COLO829 (cell line): ENCODE measurements around the gene CIBAR2.

Experiments
- DNase-seq: peaks from one replicate; pipeline ENCODE4 v3.0.0; 2012; ENCODE audit warnings: low spot score

CIBAR2 gene

GRCh38 chr16:85112364-85112763 is at the start of gene CIBAR2:
Gene CIBAR2 (minus strand): TSS chr16:85112472. CDS start chr16:85112352, 120 bp downstream.
- no peak for DNase-seq

GRCh38 chr16:85159179-85159980 is 47.1 kb upstream of the CIBAR2 start:
- no peak for DNase-seq

GRCh38 chr16:85158743-85159178 is 46.5 kb upstream of the CIBAR2 start:
- no peak for DNase-seq

GRCh38 chr16:85157813-85158742 is 45.8 kb upstream of the CIBAR2 start:
- no peak for DNase-seq

GRCh38 chr16:85157372-85157771 is 45.1 kb upstream of the CIBAR2 start:
- no peak for DNase-seq

GRCh38 chr16:85156869-85157268 is 44.6 kb upstream of the CIBAR2 start:
- DNase-seq, result no peak

- DNase-seq, result no peak
These were observed 44.2 kb upstream of the CIBAR2 start for GRCh38 chr16:85156440-85156839.

GRCh38 chr16:85153656-85154091 is 41.4 kb upstream of the CIBAR2 start:
- no peak for DNase-seq

- no peak for DNase-seq
These were observed 40.8 kb upstream of the CIBAR2 start for GRCh38 chr16:85153046-85153445.

GRCh38 chr16:85152414-85153030 is 40.2 kb upstream of the CIBAR2 start:
- no peak for DNase-seq

GRCh38 chr16:85151603-85152413 is 39.5 kb upstream of the CIBAR2 start:
- peak; percentile 27 for DNase-seq

- DNase-seq, result no peak
These were observed 38.9 kb upstream of the CIBAR2 start for GRCh38 chr16:85151079-85151602.

- no peak for DNase-seq
These were observed 38.2 kb upstream of the CIBAR2 start for GRCh38 chr16:85150331-85150940.

GRCh38 chr16:85149776-85150175 is 37.5 kb upstream of the CIBAR2 start:
- no peak for DNase-seq

GRCh38 chr16:85148931-85149330 is 36.7 kb upstream of the CIBAR2 start:
- no peak for DNase-seq

- DNase-seq, result no peak
These were observed 34.8 kb upstream of the CIBAR2 start for GRCh38 chr16:85146922-85147651.

- DNase-seq, result no peak
These were observed 34.2 kb upstream of the CIBAR2 start for GRCh38 chr16:85146532-85146797.

- DNase-seq, result no peak
These were observed 33.7 kb upstream of the CIBAR2 start for GRCh38 chr16:85145734-85146531.

GRCh38 chr16:85145188-85145587 is 32.9 kb upstream of the CIBAR2 start:
- DNase-seq, result no peak
